ENCODE results near the gene ZNF625. TPM values are rescaled to one million over a fixed set of nuclear protein-coding genes. Genes with fewer than 3 reads are reported as not detected.

ZNF625 gene
- total RNA-seq, 1 experiment from 2014 or later = 30.7 TPM

DNA sequence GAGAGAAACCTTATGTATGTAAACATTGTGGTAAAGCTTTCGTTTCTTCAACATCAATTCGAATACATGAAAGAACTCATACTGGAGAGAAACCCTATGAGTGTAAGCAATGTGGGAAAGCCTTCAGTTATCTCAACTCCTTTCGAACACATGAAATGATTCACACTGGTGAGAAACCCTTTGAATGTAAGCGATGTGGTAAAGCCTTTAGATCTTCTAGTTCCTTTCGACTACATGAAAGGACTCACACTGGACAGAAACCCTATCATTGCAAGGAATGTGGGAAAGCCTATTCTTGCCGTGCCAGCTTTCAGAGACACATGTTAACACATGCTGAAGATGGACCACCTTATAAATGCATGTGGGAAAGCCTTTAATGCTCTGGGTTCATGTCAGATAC lies 31.1 kb upstream of the ZNF625 start:
- no peak overlapping the region for H3K4me2 ChIP-seq (ENCODE audit: insufficient read depth, insufficient read length, low read length)
- no peaks in the 10 kb centered on the region for H3K4me1 ChIP-seq (ENCODE audit: insufficient read depth, low read length)
- H3K18ac ChIP-seq (ENCODE audit: insufficient read length, low read depth, low read length) = no peak overlapping the region
- Mint-ChIP-seq H3K36me3 (ENCODE audit: insufficient read depth in 1 of 3, low read depth in 3 of 3) (peaks cover 83 to 86% (median 83%) of the 10 kb centered on the region in 3 experiments), H3K9me3 (peaks cover 82 to 83% of the 10 kb centered on the region in 2 experiments), H3K4me1 (no peaks in the 10 kb centered on the region), H3K27ac (no peak overlapping the region), H3K4me3 (no peak overlapping the region), H3K27me3 (ENCODE audit: low read depth) (no peaks in the 10 kb centered on the region; the same call in 1 of the 2 replicates)
- H4K5ac ChIP-seq (ENCODE audit: insufficient read length, low read depth, low read length) = no peak overlapping the region
- TF ChIP-seq CTCF (conservative IDR thresholded peaks at IDR 0.05) = no peak
- no peak for DNase-seq
- H3K27me3 ChIP-seq (ENCODE audit: insufficient read depth, low read length) = no peaks in the 10 kb centered on the region
- H3K79me2 ChIP-seq (ENCODE audit: insufficient read depth, low read length) = no peaks in the 10 kb centered on the region; the same call in 1 of the 2 replicates
- H3K14ac ChIP-seq (ENCODE audit: insufficient read depth, low read length) = no peak overlapping the region
- H3K56ac ChIP-seq (ENCODE audit: insufficient read length, low read depth, low read length) = no peak overlapping the region
- H3K9ac ChIP-seq (ENCODE audit: extremely low read depth, insufficient read length, low read length) = no peak overlapping the region
- no peak overlapping the region for H4K91ac ChIP-seq (ENCODE audit: insufficient read length, low read depth, low read length)
- H2AK5ac ChIP-seq (ENCODE audit: insufficient read length, low read length) = no peak overlapping the region
- H2AFZ ChIP-seq (ENCODE audit: low read length) = no peak overlapping the region
- no peak overlapping the region for H2BK120ac ChIP-seq (ENCODE audit: low read depth, low read length, poor library complexity, severe bottlenecking)
- no peak overlapping the region for H3K23ac ChIP-seq (ENCODE audit: insufficient read length, low read depth, low read length)
- H3T11ph ChIP-seq (ENCODE audit: low read length) = no peak overlapping the region
- no peak overlapping the region for H2BK20ac ChIP-seq (ENCODE audit: low read depth, low read length, poor library complexity, severe bottlenecking)
- H2BK12ac ChIP-seq (ENCODE audit: insufficient read length, low read depth, low read length) = no peak overlapping the region
- WGBS (ENCODE audit: extremely low coverage, insufficient read length, low lambda C conversion rate) = no CpG with 5 or more reads among the region's 6 CpGs
- H3K9me3 ChIP-seq (ENCODE audit: control insufficient read depth, low read depth, low read length) = peaks cover 54% of the 10 kb centered on the region
- no peak overlapping the region for H3K4ac ChIP-seq (ENCODE audit: low read depth, low read length)
- H2BK15ac ChIP-seq (ENCODE audit: low read depth, low read length) = no peak overlapping the region
- no peak overlapping the region for H3K27ac ChIP-seq (ENCODE audit: insufficient read length, low read depth, low read length)
- H2BK5ac ChIP-seq (ENCODE audit: insufficient read length, low read length) = no peak overlapping the region
- no peaks in the 10 kb centered on the region for H4K20me1 ChIP-seq (ENCODE audit: control insufficient read depth, insufficient read depth, insufficient read length)
- H3K23me2 ChIP-seq (ENCODE audit: insufficient read length, low read depth, low read length, poor library complexity, severe bottlenecking) = no peaks in the 10 kb centered on the region
- H4K8ac ChIP-seq (replicated peaks; ENCODE audit: insufficient read length, low read depth, low read length) = no peak overlapping the region
- peaks cover 4% of the 10 kb centered on the region for H3K79me1 ChIP-seq (ENCODE audit: insufficient read depth, low read depth, low read length, poor library complexity, severe bottlenecking)
